ENCODE data around the gene TAS1R1. TPM values are rescaled to one million over a fixed set of nuclear protein-coding genes. Genes with fewer than 3 reads are reported as not detected.

Gene TAS1R1
- total RNA-seq, 2 donors from 2014 or later: 0.31 to 0.51 TPM

DNA sequence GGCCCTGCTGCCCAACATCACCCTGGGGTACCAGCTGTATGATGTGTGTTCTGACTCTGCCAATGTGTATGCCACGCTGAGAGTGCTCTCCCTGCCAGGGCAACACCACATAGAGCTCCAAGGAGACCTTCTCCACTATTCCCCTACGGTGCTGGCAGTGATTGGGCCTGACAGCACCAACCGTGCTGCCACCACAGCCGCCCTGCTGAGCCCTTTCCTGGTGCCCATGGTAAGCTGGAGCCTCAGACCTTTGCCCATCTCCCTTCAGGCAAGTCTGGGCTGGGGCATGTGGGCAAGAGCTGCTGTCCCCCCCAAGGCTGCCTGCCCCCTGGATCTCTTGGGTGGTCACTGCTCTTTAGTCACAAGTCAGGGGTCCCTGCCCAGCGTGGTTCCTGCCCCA lies 15.9 kb downstream of the TAS1R1 start:
- 69 to 84% methylated on average over 2 to 5 of the region's 5 CpGs for WGBS, 2 experiments (ENCODE audit: insufficient coverage in 1 of 2, insufficient read length in 1 of 2)
- Mint-ChIP-seq H3K9me3 (no peaks in the 10 kb centered on the region), H3K27me3 (ENCODE audit: insufficient read depth) (peaks cover 47% of the 10 kb centered on the region), H3K4me1 (no peaks in the 10 kb centered on the region), H3K36me3 (ENCODE audit: low read depth) (no peaks in the 10 kb centered on the region), H3K27ac (no peak overlapping the region), H3K4me3 (no peak overlapping the region)
- Histone ChIP-seq H3K9ac (ENCODE audit: extremely low read depth, low read length, poor library complexity, severe bottlenecking) (no peak overlapping the region), H3K36me3 (ENCODE audit: control insufficient read depth, insufficient read depth, low read length) (no peaks in the 10 kb centered on the region), H3K27me3 (ENCODE audit: control insufficient read depth, insufficient read depth, low read length, poor library complexity, severe bottlenecking) (peaks cover 31% of the 10 kb centered on the region), H3K27ac (ENCODE audit: low read depth, low read length) (no peak overlapping the region), H3K4me1 (ENCODE audit: control insufficient read depth, insufficient read depth, low read length) (no peaks in the 10 kb centered on the region), H3K9me3 (ENCODE audit: control insufficient read depth, low read length) (no peaks in the 10 kb centered on the region), H3K4me3 (ENCODE audit: low read length) (no peak overlapping the region)
- no peak for DNase-seq
- TF ChIP-seq CTCF (conservative IDR thresholded peaks at IDR 0.05): no peak

- H3K4me1 Mint-ChIP-seq: no peaks in the 10 kb centered on the region
- H3K4me3 ChIP-seq (ENCODE audit: low read length): no peak overlapping the region
- H3K27ac ChIP-seq (ENCODE audit: low read depth, low read length): no peak overlapping the region
- peaks cover 47% of the 10 kb centered on the region for H3K27me3 Mint-ChIP-seq (ENCODE audit: insufficient read depth)
- H3K9ac ChIP-seq (ENCODE audit: extremely low read depth, low read length, poor library complexity, severe bottlenecking): no peak overlapping the region
- H3K4me1 ChIP-seq (ENCODE audit: control insufficient read depth, insufficient read depth, low read length): no peaks in the 10 kb centered on the region
- no peaks in the 10 kb centered on the region for H3K36me3 ChIP-seq (ENCODE audit: control insufficient read depth, insufficient read depth, low read length)
- H3K36me3 Mint-ChIP-seq (ENCODE audit: low read depth): no peaks in the 10 kb centered on the region
- peaks cover 27% of the 10 kb centered on the region for H3K27me3 ChIP-seq (ENCODE audit: control insufficient read depth, insufficient read depth, low read length, poor library complexity, severe bottlenecking)
- no peak for TF ChIP-seq CTCF (conservative IDR thresholded peaks at IDR 0.05)
- no peaks in the 10 kb centered on the region for H3K9me3 Mint-ChIP-seq
- 83 to 88% methylated on average over 6 to 12 of the region's 12 CpGs for WGBS, 2 experiments (ENCODE audit: insufficient coverage in 1 of 2, insufficient read length in 1 of 2)
- H3K4me3 Mint-ChIP-seq: no peak overlapping the region
- no peaks in the 10 kb centered on the region for H3K9me3 ChIP-seq (ENCODE audit: control insufficient read depth, low read length)
- DNase-seq: no peak
- H3K27ac Mint-ChIP-seq: no peak overlapping the region
These were observed 17.7 kb downstream of the TAS1R1 start for GRCh38 chr1:6572653-6573383.

DNA sequence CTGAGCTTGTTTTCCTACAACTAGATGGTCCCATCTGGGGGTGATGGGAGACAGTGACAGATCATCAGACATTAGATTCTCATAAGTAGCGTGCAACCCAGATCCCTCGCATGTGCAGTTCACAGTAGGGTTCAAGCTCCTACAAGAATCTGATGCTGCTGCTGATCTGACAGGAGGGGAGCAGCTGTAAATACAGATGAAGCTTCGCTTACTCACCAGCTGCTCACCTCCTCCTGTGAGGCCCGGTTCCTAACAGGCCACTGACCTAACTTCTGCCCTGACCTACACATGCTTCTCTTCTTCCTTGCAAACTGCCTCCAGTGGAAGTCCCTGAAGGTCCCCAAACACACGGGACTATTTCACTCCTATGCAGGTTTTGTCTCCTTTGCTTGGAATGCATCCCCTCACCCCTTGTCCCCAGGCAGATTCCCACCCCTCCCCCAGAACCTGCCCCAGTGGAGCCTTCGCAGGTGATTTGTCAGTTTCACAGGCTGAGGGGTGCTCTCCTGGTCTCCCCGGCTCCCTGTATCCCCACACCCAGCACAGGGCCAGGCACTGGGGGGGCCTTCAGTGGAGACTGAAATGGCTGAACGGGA lies 19.0 kb downstream of the TAS1R1 start:
- Mint-ChIP-seq H3K9me3 (no peaks in the 10 kb centered on the region), H3K4me3 (no peak overlapping the region), H3K27ac (no peak overlapping the region), H3K27me3 (ENCODE audit: insufficient read depth) (peaks cover 39% of the 10 kb centered on the region), H3K4me1 (peaks cover 4% of the 10 kb centered on the region), H3K36me3 (ENCODE audit: low read depth) (no peaks in the 10 kb centered on the region)
- Histone ChIP-seq H3K27ac (ENCODE audit: low read depth, low read length) (no peak overlapping the region), H3K9me3 (ENCODE audit: control insufficient read depth, low read length) (no peaks in the 10 kb centered on the region), H3K27me3 (ENCODE audit: control insufficient read depth, insufficient read depth, low read length, poor library complexity, severe bottlenecking) (peaks cover 27% of the 10 kb centered on the region), H3K36me3 (ENCODE audit: control insufficient read depth, insufficient read depth, low read length) (no peaks in the 10 kb centered on the region), H3K4me1 (ENCODE audit: control insufficient read depth, insufficient read depth, low read length) (peaks cover 4% of the 10 kb centered on the region), H3K9ac (ENCODE audit: extremely low read depth, low read length, poor library complexity, severe bottlenecking) (no peak overlapping the region), H3K4me3 (ENCODE audit: low read length) (no peak overlapping the region)
- DNase-seq: no peak
- TF ChIP-seq CTCF (conservative IDR thresholded peaks at IDR 0.05): no peak
- WGBS, 2 experiments (ENCODE audit: insufficient coverage in 1 of 2, insufficient read length in 1 of 2): 83 to 85% methylated on average over 5 to 8 of the region's 8 CpGs

All from endodermal cell (in vitro differentiated cells).